GM12878 (cell line): ENCODE measurements around the gene HGS. TPM values are rescaled to one million over a fixed set of nuclear protein-coding genes. Genes with fewer than 3 reads are reported as not detected.

Experiments
- ATAC-seq: fragments of 200-7000 bp; cut with Tn5 transposase; 3 replicates; pipeline ENCODE4 v1.9.1; 2020; ENCODE audit warnings: mild to moderate bottlenecking, moderate library complexity
- BruUV-seq: library from RNA; stranded (reverse); fragments of 400-500 nt; replicated peaks from 2 replicates; lab custom pipeline; 2021; lab: Mats Ljungman, UMichigan
- CTCF ChIA-PET: fragments of 300-600 bp; sonication (Branson Sonifier 250); formaldehyde crosslinking; extraction: SDS; loops from one replicate; lab custom pipeline; 2021; ENCODE audit warnings: inconsistent platforms; lab: Yijun Ruan, JAX
- POLR2A ChIA-PET: fragments of 350-600 bp; formaldehyde crosslinking; extraction: SDS; loops from one replicate; lab custom pipeline; 2021; ENCODE audit warnings: inconsistent platforms; lab: Charles Lee
- RAD21 ChIA-PET: fragments of 300-600 bp; sonication (Branson Sonifier 250); formaldehyde crosslinking; loops from one replicate; lab custom pipeline; 2023; ENCODE audit warnings: antibody characterized with exemption; ENCODE audit not compliant: unreplicated experiment; lab: Charles Lee
- SMC1A ChIA-PET: fragments of 300-600 bp; sonication (Branson Sonifier 250); formaldehyde crosslinking; loops from one replicate; lab custom pipeline; 2023; ENCODE audit not compliant: unreplicated experiment, uncharacterized antibody; lab: Charles Lee
- DNase-seq: peaks from one replicate; pipeline ENCODE4 v3.0.0-alpha.2; 2011; ENCODE audit warnings: low read depth, low spot score
- FAIRE-seq: peaks from 3 replicates; lab custom pipeline; 2011; peaks lifted over from hg19 to GRCh38; lab: Jason Lieb, UNC
- H2AFZ ChIP-seq: 2 replicates; pipeline ENCODE4 v1.6.0; 2011; ENCODE audit warnings: low read depth, low read length, control low read depth; ENCODE audit not compliant: control insufficient read depth
- H3K27ac ChIP-seq: 2 replicates; pipeline ENCODE4 v1.5.1; 2011; ENCODE audit warnings: control low read depth; ENCODE audit not compliant: control insufficient read depth, insufficient read depth
- H3K27me3 ChIP-seq, 2 experiments: replicated peaks in 1 of 2; 2 replicates each; pipeline versions ENCODE4 v1.6.0 to v1.6.1; 2011; ENCODE audit warnings: low read length in 1 of 2; ENCODE audit not compliant: control insufficient read depth in 2 of 2, insufficient read depth in 2 of 2
- H3K36me3 ChIP-seq, 2 experiments: 2 replicates each; pipeline ENCODE4 v1.5.1; 2011; ENCODE audit warnings: low read length in 1 of 2; ENCODE audit not compliant: control insufficient read depth in 2 of 2, insufficient read depth in 2 of 2
- H3K4me1 ChIP-seq: 2 replicates; pipeline ENCODE4 v1.6.1; 2011; ENCODE audit warnings: mild to moderate bottlenecking, low read length, moderate library complexity, mixed read lengths; ENCODE audit not compliant: control insufficient read depth, insufficient read depth
- H3K4me2 ChIP-seq: 2 replicates; pipeline ENCODE4 v1.6.0; 2011; ENCODE audit warnings: control low read depth; ENCODE audit not compliant: control insufficient read depth, insufficient read depth
- H3K4me3 ChIP-seq: fragments of 200-600 bp; sonication (generic); 2 replicates; pipeline ENCODE4 v1.5.1; 2016
- H3K79me2 ChIP-seq: 2 replicates; pipeline ENCODE4 v1.6.0; 2011; ENCODE audit warnings: low read length; ENCODE audit not compliant: control insufficient read depth, insufficient read depth
- H3K9ac ChIP-seq: 2 replicates; pipeline ENCODE4 v1.8.0; 2011; ENCODE audit warnings: low read length, control low read depth, mixed read lengths; ENCODE audit not compliant: control insufficient read depth, insufficient read depth
- H3K9me3 ChIP-seq: replicated peaks from 3 replicates; pipeline ENCODE4 v1.5.1; 2011; ENCODE audit warnings: mild to moderate bottlenecking, low read length; ENCODE audit not compliant: control insufficient read depth, insufficient read depth
- H4K20me1 ChIP-seq: 2 replicates; pipeline ENCODE4 v1.6.0; 2011; ENCODE audit not compliant: control insufficient read depth, insufficient read depth
- FOXM1 ChIP-seq: IDR thresholded peaks from 2 replicates; pipeline ENCODE4 v1.6.1; 2012; ENCODE audit warnings: low read depth, mild to moderate bottlenecking, inconsistent platforms, low read length, moderate library complexity
- GATAD2B ChIP-seq: fragments of 450-650 bp; conservative IDR thresholded peaks from 2 replicates; pipeline ENCODE4 v1.6.1; 2017; ENCODE audit warnings: low read depth, mild to moderate bottlenecking, moderate library complexity
- MTA3 ChIP-seq: IDR thresholded peaks from 2 replicates; pipeline ENCODE4 v1.6.1; 2012; ENCODE audit warnings: low read length, inconsistent platforms, borderline replicate concordance
- PBX3 ChIP-seq: IDR thresholded peaks from 2 replicates; pipeline ENCODE4 v1.6.1; 2011; ENCODE audit warnings: mild to moderate bottlenecking, low read depth, low read length, moderate library complexity; ENCODE audit not compliant: insufficient replicate concordance
- RB1 ChIP-seq: fragments of 450-650 bp; formaldehyde crosslinking; IDR thresholded peaks from 2 replicates; pipeline ENCODE4 v1.6.1; 2017; ENCODE audit warnings: mild to moderate bottlenecking, borderline replicate concordance
- RELB ChIP-seq: fragments of 450-650 bp; IDR thresholded peaks from 2 replicates; pipeline ENCODE4 v1.6.1; 2017; ENCODE audit warnings: low read depth, mild to moderate bottlenecking, moderate library complexity
- SREBF2 ChIP-seq: IDR thresholded peaks from 2 replicates; pipeline ENCODE4 v1.6.1; 2012; ENCODE audit warnings: mild to moderate bottlenecking, low read length
- SUZ12 ChIP-seq: fragments of 200-600 bp; sonication (generic); IDR thresholded peaks from one replicate; pipeline ENCODE4 v1.6.1; 2018; ENCODE audit warnings: antibody characterized with exemption, mild to moderate bottlenecking; ENCODE audit not compliant: unreplicated experiment
- ZBED1 ChIP-seq: IDR thresholded peaks from 2 replicates; pipeline ENCODE4 v1.6.1; 2016; ENCODE audit warnings: borderline replicate concordance
- ZNF207 ChIP-seq: fragments of 450-650 bp; IDR thresholded peaks from 2 replicates; pipeline ENCODE4 v1.6.1; 2014; ENCODE audit warnings: antibody characterized with exemption, mild to moderate bottlenecking, borderline replicate concordance
- ZNF592 ChIP-seq: fragments of 450-650 bp; IDR thresholded peaks from 2 replicates; pipeline ENCODE4 v1.6.1; 2017; ENCODE audit warnings: mild to moderate bottlenecking, moderate library complexity
- ZNF622 ChIP-seq: fragments of 450-650 bp; IDR thresholded peaks from 2 replicates; pipeline ENCODE4 v1.6.1; 2017; ENCODE audit warnings: mild to moderate bottlenecking, inconsistent platforms
- WGBS: methylation state at CpG from one replicate; pipeline ENCODE4 v1.1.6; 2016; ENCODE audit warnings: low lambda C conversion rate; ENCODE audit not compliant: insufficient replicate concordance, insufficient coverage; ENCODE audit errors: missing lambda C conversion rate; 5-methylcytosine and 5-hydroxymethylcytosine counted together
- in situ Hi-C: fragments of 300-500 bp; cut with MboI; formaldehyde crosslinking; loops from 9 replicates; pipeline ENCODE4 v1.14.3; 2018; ENCODE audit warnings: mixed read lengths
- intact Hi-C: fragments of 100-400 bp; cut with micrococcal nuclease; formaldehyde crosslinking; loops from one replicate; pipeline ENCODE4 v1.14.2; 2022; ENCODE audit not compliant: unreplicated experiment
- polyA plus RNA-seq, 11 experiments: library from polyadenylated mRNA; depleted of rRNA in 4 of 11; unstranded in 6 of 11; stranded (reverse) in 5 of 11; fragments of >200 nt; fragmentation: Nextera tagmentation in 4 of 11; fragmentation: Illumina TruSeq in 1 of 11; extraction: Ambion mirVana in 4 of 11; extraction: Trizol in 1 of 11; gene quantifications; 1 replicate in 1 of 11; 2 replicates in 10 of 11; pipeline versions ENCODE4 v1.2.1 to v1.2.3, GENCODE V29; 2011 to 2016; ENCODE audit warnings: inconsistent platforms in 2 of 11, missing spikeins in 2 of 11, low read depth in 1 of 11
- total RNA-seq, 4 experiments: library from RNA; depleted of rRNA in 3 of 4; stranded (reverse); fragments of >200 nt in 3 of 4; fragmentation: Illumina TruSeq in 1 of 4; extraction: Trizol in 1 of 4; gene quantifications; 2 replicates each; pipeline versions ENCODE4 v1.2.1 to v1.2.3, GENCODE V29; 2013 to 2021

The HGS gene
- total and polyA plus RNA-seq, 10 of the 15 experiments (the other 5 are each of a cell fraction or from before 2014, with no cell fraction given) = 2.2 to 85.6 (median 55.3) TPM

DNA sequence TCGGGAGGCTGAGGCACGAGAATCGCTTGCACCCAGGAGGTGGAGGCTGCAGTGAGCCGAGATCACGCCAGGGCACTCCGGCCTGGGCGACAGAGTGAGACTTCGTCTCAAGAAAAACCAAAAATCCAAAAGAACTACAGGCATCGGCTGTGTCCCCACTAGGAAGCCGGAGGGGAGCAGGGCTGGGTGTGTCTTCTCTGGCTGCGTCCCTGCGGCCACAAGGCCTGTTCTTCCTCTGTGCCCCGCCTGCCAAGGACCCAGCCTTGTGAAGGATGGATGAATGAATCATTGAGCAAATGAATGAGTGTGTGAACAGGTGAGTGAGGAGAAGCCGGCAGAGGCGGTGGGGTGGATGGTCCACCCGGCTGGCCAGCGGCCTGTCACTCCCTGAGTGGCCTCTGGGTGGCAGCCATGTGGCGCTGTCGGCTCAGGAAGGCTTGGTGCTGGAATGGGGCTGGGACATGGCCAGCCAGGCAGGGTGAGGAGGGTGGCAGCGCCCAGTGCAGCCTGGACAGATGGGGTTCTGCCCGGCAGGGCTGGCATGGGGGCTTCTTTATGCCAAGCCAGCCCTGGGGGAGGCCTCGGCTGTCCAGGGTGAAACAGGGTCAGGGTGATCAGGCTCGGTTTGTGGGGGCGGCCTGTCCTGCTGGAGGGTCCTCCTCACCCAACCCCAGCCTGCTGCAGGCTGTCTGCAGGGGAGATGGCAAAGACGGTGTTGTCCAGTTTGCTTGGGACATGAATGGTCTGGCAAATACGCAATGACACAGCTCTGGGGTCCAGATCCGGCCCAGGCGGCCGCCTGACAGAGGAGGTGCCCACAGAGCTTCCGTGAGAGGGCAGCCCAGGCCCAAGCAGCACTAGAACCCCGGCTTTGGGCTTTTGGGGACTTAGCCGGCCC lies 49.9 kb downstream of the HGS start (continued):
- TF ChIP-seq PBX3 = peak; percentile 40
- TF ChIP-seq ZNF207 = 0 out of 2 replicates have a peak, but pooled peaks have one; percentile 35
- TF ChIP-seq SUZ12 = no peak
- 0 out of 2 replicates have a peak, but pooled peaks have one; percentile 36 for TF ChIP-seq GATAD2B
- no peak for TF ChIP-seq SREBF2

- intact Hi-C loops = no loop called here
- Histone ChIP-seq H3K27me3 (peaks cover 0 to 2% of the 10 kb centered on the region in 2 experiments; a peak in 1 of 4 replicates), H3K4me2 (peak overlapping the region; percentile 82; the same call in 1 of the 2 replicates), H3K9me3 (no peaks in the 10 kb centered on the region), H3K4me3 (no peak overlapping the region), H4K20me1 (no peaks in the 10 kb centered on the region), H2AFZ (no peak overlapping the region), H3K36me3 (no peaks in the 10 kb centered on the region), H3K27ac (no peak overlapping the region), H3K9ac (no peak overlapping the region), H3K79me2 (no peaks in the 10 kb centered on the region), H3K4me1 (peaks cover 4% of the 10 kb centered on the region; the same call in 1 of the 2 replicates)
- no peak for DNase-seq
- in situ Hi-C loops = no loop called here
- SMC1A ChIA-PET = interaction anchor here (1.2 to 1.7 kb wide), 3 partner anchors 12 to 202 kb away, joined by 3 to 5 read pairs (median 4); no protein-coding TSS in a partner anchor
- RAD21 ChIA-PET = interaction anchor here (1.2 kb wide), 3 partner anchors 74 to 127 kb away, joined by 3 to 6 read pairs (median 3); partner anchors contain the start of gene MCRIP1
- POLR2A ChIA-PET = interaction anchor here (0.5 to 1.5 kb wide), 4 partner anchors 124 to 162 kb away, joined by 4 to 7 read pairs (median 6); partner anchors contain the start of gene ANAPC11
- FAIRE-seq = no peak
- no TSS peak for BruUV-seq
- CTCF ChIA-PET = interaction anchor here (0.6 to 3.1 kb wide), 9 partner anchors 10 to 287 kb away, joined by 3 to 12 read pairs (median 5); partner anchors contain the start of genes CENPX, LRRC45 and MCRIP1
- WGBS = 44% methylated on average over 35 of the region's 35 CpGs
- ATAC-seq = no peak
- TF ChIP-seq ZNF622 (no peak), ZNF592 (no peak), RELB (no peak), ZBED1 (no peak), FOXM1 (no peak), MTA3 (no peak), RB1 (no peak)
Observed at GRCh38 chr17:81734405-81735263, 50.8 kb downstream of the HGS start.
